ENCODE results near the gene KIAA0825.

Gene KIAA0825

DNA sequence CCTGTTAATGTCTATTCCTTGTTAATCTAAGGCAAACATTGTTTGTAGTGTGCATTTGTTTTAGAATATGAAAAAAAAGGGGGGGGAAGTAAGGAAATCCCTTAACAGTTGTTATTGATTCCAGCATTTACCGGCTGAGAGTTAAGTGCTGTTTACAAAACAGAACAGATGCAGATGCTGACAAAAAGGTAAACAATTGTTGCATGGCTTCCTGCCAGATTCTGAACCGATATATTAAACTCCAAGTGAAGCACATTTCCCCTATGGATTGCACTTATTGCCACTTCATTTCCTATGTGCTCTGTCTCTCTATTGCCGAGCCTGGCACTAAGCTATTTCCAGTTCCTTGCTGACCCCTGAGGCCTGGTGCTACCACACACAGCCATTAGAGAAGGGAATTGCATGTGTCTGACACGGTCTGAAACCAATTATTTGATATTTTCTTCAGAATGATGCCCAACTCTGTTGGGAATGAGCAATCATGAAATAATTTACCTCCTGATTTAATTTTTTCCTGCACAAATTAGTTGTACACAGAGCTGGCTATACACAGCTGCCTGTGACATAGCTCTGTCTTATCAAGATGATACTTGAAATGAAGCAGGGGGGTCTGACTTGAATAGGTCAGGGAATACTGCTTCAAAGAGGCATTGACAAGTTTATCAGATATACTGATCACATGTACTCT, 109.8 kb downstream of the KIAA0825 start:
- DNase-seq: no peak

DNA sequence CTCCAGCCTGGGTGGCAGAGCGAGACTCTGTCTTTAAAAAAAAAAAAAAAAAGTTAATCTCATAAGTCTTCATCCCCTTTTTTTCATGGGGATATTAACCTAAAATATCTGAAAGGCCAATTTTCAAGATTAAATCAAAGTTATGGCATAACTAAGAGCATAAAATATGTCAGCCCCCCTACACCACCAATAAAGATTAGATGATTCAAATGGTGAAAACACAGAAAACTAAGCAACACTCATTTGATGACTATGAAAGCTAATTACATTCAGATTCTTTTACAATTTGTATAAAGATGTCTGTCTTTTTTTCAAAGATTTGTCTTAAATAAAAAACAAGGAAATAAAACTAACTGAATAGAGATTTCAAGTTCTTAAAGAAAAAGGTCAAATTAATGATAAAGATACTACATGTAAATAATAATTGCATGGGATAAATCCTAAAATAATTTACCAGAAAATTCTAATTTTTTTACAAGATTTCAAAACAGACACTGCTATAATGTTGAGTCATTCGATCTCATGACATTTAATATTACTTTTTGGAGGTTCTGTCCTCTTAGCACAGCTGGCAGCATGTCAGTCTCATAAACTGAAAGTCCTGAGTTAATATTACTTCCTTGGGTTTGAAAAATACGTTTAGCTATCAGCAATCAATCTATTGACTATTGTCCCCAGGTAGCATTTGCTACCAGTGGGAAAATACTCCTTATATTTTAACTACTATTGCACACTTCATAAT, 112.9 kb downstream of the KIAA0825 start:
- DNase-seq: no peak

DNA sequence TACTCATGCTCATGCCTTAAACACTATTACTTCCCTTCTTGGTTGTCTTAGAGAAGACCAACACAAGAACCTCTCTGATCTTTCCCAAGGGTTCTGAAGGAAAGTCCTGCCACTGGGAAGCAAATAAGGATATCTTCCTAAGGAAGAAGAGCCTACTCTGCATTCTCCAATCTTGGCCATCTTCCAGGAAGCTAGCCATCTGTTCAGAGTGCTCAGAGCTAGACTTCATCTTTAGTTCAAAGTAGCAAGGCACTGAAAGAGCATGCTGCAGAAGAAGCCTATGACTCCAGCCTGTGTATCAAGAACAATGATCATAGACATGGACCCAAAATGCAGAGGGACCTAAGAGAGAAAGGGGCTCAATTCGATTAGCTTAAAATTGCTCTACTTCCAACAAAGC, 114.7 kb downstream of the KIAA0825 start:
- DNase-seq: peak; percentile 10

DNA sequence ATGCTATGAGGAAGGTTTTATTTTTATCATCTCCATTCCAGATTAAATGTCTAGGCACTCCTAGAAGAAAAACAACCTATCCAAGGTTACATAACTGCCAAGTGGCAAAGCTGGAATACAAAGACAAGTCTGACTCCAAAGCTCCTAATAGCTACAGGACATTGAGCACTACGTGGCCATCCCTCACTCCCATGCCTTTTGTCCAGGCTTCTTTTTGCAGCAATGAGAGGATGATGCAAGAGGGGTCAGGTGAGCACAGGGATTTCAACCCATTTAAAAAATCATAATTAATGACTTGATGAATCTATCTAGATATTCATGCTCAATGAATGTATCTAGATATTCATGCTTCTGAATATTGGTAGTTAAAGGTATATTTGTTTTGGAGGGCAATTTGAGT, 117.0 kb downstream of the KIAA0825 start:
- DNase-seq: no peak

DNA sequence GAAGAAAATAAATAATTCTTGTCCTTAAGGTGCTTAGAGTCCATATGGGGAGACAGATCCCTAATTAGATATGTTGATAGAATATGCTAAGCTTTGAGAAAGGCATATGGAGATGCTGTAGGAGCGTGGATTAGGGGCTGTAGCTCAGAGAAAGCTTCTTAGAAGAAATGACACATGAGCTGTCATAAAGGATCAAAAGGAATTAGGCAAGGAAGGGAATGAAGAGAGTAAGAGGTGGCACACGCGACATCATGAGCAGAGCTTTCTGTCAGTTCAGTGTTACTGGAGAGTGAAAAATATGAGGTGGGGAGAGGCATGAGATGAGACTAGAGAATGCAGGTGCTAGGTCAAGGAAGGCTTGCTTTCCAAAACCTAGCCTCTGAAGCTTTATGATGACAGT, 118.6 kb downstream of the KIAA0825 start:
- DNase-seq: no peak

DNA sequence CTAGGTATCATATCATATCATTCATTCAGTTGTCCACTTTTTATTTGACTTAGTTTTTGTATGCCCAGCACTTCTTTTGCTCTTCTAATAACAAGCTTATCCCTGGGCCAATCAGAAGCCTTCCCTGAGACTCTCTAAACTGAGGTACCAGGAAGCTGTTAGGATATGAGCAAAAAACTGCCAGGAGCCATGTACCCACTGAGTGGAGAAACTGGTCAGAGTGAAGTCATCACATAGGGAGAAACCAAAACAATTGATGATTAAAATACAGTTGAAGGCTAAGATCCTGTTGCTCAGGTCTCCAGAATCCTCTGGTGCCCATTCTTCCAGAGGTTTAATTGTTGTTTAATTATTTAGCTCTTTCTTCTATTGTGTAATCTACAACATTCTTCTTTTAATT, 120.2 kb downstream of the KIAA0825 start:
- no peak for DNase-seq

DNA sequence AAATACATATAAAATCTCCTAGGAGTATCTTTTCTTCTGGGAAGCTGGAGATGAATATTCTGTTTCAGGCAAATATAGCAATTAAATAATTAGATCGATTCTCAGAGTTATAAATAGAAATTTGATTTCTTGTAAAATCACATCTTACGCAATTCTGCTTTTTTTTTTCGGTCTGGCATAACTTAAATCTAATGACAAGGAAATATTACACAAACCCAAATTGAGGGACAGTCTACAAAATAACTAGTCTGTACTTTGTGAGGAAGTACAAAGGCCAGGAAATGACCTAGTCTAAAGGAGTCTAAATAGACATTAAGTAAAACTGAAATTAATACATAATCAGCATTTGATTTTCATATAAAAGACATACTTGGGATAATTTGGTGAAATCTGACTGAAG, 133.3 kb downstream of the KIAA0825 start:
- no peak for DNase-seq

DNA sequence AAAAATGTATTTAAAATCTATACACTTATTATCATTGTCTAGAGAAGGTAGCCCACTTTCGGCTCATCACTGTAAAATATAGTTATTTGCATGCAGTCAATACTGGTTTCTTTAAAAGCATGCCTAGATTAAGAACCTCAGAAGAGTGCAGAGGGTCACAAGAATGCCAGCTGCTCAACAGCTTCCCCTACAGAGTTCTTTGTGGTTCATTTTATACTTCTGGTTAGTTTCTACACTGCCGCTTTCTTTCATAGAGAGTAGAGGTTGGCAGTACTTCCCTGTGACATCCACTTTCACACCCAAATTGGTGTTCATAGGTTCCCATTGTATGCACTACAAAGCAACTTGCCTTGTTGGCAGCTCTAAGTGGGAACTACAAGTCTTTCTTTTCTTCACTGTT, 137.3 kb downstream of the KIAA0825 start:
- no peak for DNase-seq

DNA sequence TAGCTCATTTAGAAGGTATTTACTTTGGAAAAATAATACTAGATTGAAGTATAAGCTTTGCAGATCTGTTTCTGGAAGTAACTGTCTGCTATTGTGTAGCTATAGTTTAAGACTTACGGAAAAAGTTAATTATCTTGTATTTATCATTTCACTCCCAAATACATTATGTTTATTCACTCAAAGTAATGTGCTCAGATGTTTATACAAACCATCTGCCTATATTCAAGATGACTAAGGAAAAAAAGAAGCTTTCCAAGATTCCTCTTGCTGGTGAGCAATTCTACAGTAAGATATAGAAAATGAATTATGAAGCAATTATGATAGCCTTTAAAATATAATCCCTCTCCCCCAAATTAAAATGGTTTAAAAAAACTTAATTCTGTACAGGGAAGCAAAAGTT, 137.9 kb downstream of the KIAA0825 start:
- DNase-seq: no peak

DNA sequence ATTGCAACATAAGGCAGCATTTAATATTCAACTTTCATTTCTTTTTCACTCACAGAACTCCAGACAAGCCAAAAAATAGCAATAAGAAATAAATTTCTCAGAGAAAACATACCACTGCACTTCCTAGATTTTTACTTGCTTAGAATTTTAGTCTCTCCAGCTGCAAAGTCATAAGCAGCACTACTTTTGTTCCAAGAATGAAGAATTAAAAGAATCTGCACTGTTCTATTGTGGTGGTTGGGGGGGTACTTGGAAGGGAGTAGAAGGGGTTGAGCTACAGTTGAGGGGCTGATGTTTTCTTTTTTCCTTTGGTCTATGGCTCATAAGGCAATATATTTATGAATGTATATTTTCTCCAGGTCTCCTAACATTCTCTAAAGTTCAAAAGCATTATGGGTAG, 144.5 kb downstream of the KIAA0825 start:
- DNase-seq: no peak

DNA sequence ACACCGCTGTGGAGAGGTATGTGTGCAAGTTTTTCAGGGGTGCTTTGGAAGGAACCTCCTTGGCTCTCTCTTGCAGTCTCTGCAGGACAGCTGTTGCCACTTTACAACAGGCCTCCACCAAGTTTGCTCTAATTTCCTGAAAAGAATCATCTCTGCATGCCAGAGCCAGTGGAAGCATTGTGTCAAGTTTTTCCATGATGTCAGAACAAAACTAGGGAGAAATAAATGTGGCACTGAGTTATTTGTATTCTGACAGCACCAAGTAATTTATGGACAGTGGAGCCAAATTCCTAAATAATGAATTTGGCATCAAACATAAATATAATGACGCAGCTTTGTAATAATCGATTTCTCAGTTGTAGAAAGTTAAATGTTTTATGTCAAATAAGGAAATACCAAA, 146.9 kb downstream of the KIAA0825 start:
- DNase-seq: no peak

DNA sequence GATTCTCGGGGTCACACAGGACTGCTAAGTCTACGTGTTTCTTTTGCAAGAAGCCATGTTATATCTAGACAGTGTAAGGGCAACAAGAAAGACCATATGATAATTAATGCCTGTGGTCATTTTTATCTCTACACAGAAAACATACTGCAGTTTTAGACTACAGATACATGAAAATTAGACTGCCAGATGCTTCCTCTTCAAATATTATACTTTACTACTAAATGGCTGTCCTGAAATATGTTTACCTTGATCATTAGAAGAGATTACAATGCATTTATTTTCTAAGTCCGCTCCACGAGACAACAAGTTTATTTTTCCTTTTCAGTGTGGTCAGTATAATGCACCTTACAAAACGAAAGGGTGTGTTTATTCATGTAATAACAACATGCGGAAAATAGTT, 147.6 kb downstream of the KIAA0825 start:
- no peak for DNase-seq

DNA sequence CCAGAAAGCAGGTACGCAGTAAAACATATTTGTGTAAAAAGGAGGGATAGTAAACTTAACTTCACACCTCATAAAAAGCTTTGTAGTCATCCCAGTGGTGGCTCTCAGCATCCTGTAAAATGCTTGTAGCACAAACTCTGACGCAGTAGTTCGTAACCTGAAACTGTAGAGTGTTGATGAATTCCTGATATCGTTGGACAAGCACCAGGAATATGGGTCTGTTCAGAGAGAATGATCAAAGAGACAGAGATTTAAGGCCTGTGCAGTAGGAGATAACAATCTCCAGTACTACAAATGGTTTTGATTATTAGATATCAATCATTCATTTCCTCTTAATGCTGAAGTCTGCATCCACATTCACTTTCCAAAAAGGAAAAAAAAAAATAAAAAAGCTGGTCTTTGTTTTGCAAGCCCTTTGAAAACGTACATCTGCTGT, 148.5 kb downstream of the KIAA0825 start:
- DNase-seq: peak; percentile 63

DNA sequence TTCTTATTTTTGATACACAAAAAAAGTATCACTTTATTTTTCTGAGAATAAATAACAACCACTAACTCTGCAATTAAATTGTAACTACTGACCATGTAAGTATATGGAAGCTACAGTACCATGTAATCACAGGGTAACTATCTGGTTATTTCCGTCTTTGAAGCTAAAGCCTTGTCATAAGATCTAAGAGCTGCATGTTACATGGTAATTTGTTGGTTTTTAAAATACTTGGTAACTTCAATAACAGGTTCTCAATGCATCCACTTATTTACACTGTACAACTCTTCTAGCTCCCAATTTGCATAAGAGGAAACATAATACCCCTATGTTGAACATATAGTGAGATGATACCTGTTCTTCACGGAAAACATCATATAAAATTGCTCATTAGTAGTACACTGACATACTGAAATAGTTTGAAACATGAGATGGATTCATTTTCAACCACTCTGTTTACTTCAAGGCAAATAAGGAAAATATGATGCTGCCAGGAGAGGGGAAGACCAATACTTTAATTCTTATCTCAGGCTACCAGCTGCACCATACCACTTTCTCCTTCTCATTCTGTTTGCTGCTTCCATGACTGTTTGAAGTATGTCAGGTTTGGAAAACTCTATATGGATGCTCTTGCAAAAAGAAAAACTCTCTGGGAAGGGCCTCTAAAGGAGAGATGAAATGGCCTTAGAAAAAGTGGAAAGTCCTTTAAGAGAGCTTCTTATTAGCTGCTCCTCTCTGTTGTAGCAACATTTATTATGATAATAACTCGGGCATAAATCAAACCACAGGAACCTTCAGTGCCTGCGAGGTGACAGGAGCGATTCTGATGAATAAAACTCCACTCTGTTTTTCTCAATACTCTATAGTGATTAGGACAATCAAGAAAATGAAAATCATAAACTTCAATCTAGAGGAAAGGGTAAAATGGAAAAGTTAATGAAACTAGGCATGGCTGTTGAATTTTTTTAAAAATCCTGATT, 150.2 kb downstream of the KIAA0825 start:
- peak; percentile 37 for DNase-seq

DNA sequence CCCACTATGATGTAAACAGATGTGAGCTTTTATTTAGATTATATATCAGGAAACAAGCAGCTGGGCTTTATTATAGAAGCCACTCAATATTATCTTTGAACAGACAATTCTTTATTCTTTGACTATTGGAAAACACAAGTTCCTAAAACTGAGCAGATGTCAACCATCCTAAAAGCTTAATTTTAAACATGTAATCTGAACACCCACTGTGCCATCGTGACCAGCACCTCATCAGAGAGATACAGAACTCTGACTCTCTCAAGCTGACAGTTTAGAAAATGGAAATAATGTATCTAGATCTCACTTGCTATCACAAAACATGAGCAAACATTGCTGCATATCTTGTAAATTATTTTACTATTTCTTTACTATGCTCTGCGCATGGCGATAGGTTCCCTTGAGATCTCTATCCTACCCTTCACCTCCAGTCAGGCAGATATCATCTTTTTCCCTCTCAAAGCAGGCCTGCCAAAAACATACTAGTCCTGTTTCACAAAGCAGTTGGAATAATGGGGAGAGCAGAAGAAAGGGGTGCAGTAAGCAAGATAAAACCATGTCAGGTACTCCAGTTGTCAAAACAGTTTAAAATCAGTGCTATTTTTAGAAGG, 151.0 kb downstream of the KIAA0825 start:
- DNase-seq: no peak

DNA sequence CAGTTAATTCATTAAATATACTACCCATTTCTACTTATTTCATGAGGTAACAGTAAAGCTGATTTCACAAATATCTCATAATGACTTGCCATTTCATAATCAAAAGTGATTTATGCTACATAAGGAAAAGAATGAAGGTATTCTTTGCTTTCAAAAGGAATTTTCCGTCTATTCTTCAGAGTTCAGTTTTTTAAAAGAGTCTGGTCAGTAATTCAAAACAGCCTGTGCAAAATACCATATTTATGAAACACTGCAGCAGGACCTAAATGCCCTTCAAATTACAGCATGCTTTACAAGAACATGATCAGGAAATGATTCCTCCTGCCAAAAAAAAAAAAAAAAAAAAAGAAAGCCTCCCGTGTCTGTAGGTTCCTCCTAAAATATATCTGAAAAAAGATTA, 154.7 kb downstream of the KIAA0825 start:
- DNase-seq: no peak

DNA sequence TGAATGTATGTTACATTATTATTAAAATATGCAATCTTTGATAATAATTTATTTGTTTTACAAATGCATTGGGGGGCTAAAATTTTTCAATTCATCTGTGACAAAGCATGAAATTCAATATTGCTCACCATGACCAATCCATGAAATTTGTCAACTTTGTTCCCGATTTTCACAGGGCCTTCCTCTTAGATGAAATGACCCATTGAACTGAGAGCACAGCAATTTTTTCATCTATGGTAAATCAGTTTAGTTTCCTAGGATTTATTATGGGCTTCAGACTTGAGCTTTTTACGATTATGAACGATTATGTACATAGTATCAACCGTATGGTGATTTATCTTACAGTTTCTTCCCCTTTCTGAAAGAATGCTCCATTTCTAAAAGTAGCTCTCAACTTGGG, 157.3 kb downstream of the KIAA0825 start:
- no peak for DNase-seq

DNA sequence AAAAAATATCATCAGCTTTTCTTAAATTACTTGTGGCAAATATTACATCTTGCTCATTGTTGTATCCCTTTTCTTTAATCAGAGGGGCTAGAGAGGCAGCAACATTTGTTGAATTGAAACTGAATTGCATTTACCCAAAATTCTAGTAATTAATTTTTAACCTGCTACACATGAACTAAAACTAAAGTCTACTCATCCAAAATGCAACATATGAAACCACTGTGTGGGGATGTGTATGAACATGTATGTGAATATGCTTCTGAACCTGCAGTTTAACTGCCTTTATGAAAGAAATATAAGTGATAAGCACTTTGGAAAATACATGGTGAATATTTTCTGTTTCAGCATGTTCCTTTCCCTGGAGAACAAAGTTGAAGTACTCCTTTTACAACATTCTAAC, 158.5 kb downstream of the KIAA0825 start:
- DNase-seq: no peak

DNA sequence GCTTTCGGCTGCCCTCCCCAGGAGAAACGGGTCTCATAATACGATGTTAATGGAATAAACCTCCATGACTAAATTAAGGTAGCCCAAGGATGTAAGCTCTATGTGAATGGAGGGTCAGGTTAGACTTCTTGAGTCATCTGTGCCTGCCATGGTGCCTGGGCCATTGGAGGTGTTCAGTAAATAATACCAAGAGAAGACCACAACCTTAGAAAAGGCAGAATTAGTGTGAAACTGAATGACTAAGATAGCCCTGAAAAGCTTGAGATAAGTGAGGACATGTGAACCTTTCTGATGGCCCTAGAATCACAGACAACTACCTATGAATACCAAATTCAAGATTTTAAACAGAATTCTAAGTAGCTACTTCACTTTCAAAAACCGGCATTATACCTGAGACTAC, 160.6 kb downstream of the KIAA0825 start:
- no peak for DNase-seq

DNA sequence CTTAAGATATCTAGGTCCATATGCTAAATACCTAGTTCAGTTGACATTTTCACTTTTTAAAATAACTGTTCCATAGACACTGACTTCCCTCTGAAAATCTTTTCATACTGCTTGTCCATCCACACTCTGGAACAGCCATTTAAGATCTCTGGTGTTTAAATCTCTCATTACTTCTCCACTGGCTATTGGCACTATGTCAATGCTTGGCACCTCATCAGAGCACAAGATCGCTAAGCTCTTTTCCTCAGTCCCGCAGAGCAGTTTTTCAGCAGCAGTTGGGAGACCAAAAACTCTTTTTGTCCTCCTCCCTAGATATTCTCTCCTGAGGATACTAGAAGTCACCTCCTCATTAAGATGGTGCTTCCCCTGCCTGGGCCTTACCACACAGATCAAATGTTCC, 172.7 kb downstream of the KIAA0825 start:
- DNase-seq: no peak

DNA sequence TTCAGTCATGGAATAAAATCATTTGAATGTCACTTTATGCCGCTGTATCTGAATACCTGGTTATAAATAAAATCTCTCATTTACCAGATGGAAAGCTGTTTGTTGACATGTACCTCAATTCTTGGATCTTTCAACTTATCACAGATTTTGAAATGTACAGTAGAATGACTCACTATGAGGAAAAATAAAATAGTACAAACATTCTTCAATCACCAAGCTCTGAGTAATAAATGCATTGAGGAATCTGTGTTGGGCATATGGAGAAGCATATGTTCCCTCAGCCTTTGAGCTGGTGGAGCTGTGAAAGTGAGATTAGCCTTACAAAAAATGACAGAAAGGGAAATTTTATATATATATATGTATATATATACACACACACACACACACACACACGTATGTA, 175.4 kb downstream of the KIAA0825 start:
- DNase-seq: no peak

DNA sequence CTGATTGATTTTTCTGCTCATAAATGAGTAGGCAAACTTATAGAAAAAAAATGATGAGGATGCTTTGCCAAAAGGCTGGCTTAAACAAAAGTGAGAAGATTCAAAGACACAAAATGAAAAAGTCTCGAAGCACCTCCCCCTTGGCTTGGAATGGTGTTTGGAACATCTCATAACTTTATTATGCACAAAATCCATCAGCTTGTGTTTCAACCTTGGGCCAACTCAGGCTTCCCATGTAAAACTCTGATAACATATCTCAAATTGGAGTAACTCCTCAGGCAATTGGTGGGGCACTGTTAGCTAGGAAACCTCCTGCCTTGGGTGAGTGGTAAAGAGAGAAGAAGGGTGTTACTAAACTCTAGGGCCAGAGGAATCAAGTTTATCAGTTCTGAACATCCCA, 176.3 kb downstream of the KIAA0825 start:
- no peak for DNase-seq

DNA sequence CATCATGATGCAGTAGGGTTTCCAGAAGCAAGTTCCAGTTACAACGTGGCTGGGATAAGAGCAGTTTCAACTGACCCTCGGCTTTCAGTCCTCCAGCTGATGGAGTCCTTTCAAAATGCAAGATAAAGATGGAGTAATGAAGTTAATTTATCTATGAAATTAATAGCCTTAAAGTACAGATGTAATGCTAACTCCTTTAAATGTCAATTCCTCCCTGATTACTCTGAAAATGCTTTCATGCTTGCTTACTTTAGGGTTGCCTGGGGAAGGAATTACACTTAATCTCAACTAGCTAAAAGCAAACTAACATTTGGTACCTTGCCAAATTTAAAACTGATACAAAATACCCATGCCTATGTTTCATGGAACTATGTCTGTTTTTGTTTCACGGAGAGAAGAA, 178.4 kb downstream of the KIAA0825 start:
- no peak for DNase-seq
